ENCODE results near the gene TP53INP2.

The TP53INP2 gene

DNA sequence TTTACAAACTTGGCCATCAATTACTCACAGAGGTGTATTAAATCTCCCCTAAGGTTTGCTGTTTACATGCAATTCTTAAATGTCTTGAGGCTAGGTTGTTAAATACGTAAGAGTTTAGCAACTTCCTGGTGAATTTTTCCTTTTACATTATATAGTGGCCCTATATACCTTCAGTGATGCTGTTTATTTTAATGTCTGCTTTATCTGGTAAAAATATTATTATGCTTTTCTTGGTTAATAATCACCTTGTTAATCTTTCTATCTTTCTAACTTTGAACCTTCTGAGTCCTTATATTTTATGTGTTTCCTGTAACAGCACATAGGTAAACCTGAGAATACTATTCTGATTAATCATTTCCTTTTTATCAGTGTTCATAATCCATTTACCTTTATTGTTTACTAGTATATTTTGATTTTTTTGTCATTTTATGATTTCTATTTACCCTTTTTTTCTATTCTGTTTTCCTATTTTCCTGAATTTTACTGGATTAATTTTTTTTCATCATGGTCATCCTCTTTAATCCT, 57.9 kb downstream of the TP53INP2 start:
- TF ChIP-seq, protein P1, sequence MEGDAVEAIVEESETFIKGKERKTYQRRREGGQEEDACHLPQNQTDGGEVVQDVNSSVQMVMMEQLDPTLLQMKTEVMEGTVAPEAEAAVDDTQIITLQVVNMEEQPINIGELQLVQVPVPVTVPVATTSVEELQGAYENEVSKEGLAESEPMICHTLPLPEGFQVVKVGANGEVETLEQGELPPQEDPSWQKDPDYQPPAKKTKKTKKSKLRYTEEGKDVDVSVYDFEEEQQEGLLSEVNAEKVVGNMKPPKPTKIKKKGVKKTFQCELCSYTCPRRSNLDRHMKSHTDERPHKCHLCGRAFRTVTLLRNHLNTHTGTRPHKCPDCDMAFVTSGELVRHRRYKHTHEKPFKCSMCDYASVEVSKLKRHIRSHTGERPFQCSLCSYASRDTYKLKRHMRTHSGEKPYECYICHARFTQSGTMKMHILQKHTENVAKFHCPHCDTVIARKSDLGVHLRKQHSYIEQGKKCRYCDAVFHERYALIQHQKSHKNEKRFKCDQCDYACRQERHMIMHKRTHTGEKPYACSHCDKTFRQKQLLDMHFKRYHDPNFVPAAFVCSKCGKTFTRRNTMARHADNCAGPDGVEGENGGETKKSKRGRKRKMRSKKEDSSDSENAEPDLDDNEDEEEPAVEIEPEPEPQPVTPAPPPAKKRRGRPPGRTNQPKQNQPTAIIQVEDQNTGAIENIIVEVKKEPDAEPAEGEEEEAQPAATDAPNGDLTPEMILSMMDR (IDR thresholded peaks at IDR 0.05; ENCODE audit: low read length): no peak
- no peak for TF ChIP-seq EZH2 (IDR thresholded peaks at IDR 0.05; ENCODE audit: borderline replicate concordance, low read length)
- no peaks in the 10 kb centered on the region for H4K20me1 ChIP-seq (ENCODE audit: insufficient read depth, low read length)
- no peaks in the 10 kb centered on the region for H3K79me2 ChIP-seq (ENCODE audit: insufficient read depth, low read length)
- no peak overlapping the region for H3K4me2 ChIP-seq (ENCODE audit: low read length)
- H3F3A ChIP-seq (ENCODE audit: insufficient read depth, low read length): no peaks in the 10 kb centered on the region
- no peaks in the 10 kb centered on the region for H3K9me3 ChIP-seq (ENCODE audit: low read length)
- no peaks in the 10 kb centered on the region for H3K9me2 ChIP-seq (ENCODE audit: low read depth, low read length)
- H3K4me3 ChIP-seq (ENCODE audit: low read depth, low read length, poor library complexity, severe bottlenecking): no peak overlapping the region
- H3K9ac ChIP-seq (ENCODE audit: low read length): no peak overlapping the region
- H3K4me1 ChIP-seq (ENCODE audit: insufficient read depth, low read length, severe bottlenecking): no peaks in the 10 kb centered on the region
- H3K27ac ChIP-seq (ENCODE audit: low read depth, low read length, poor library complexity, severe bottlenecking): no peak overlapping the region
- no peak overlapping the region for H2AFZ ChIP-seq (ENCODE audit: low read length)
- H3K27me3 ChIP-seq (ENCODE audit: insufficient read depth, low read length): no peaks in the 10 kb centered on the region
- peaks cover 91% of the 10 kb centered on the region for H3K36me3 ChIP-seq (ENCODE audit: insufficient read depth, low read length)

Measured in OCI-LY1 (cell line).